Vagina (tissue), 2 donors: ENCODE results near the gene SEC24C. TPM values are rescaled to one million over a fixed set of nuclear protein-coding genes. Genes with fewer than 3 reads are reported as not detected.

Experiments used
- DNase-seq, 2 donors: peaks; one replicate each; pipeline ENCODE4 v3.0.0-alpha.2; 2017; ENCODE audit errors: extremely low spot score in 2 of 2
- H3K27ac ChIP-seq: fragments of 200-600 bp; sonication (generic); one replicate; pipeline ENCODE4 v1.5.1; 2019
- H3K27me3 ChIP-seq: fragments of 200-600 bp; sonication (generic); one replicate; pipeline ENCODE4 v1.5.1; 2019
- H3K36me3 ChIP-seq, 2 donors: fragments of 200-600 bp; sonication (generic); one replicate each; pipeline ENCODE4 v1.5.1; 2017 to 2019
- H3K4me1 ChIP-seq: fragments of 200-600 bp; sonication (generic); one replicate; pipeline ENCODE4 v1.5.1; 2019
- H3K4me3 ChIP-seq, 2 donors: fragments of 200-600 bp; sonication (generic); 1 replicate in 1 of 2; 2 replicates in 1 of 2; pipeline ENCODE4 v1.5.1; 2016 to 2019
- H3K9me3 ChIP-seq: fragments of 200-600 bp; sonication (generic); one replicate; pipeline ENCODE4 v1.5.1; 2019
- CTCF ChIP-seq, 3 experiments: fragments of 450-650 bp in 2 of 3; fragments of 200-600 bp in 1 of 3; sonication (generic) in 1 of 3; IDR thresholded peaks; one replicate each; pipeline ENCODE4 v1.5.1; 2017 to 2019; ENCODE audit warnings: antibody characterized with exemption in 3 of 3, mild to moderate bottlenecking in 2 of 3, moderate library complexity in 2 of 3
- POLR2A ChIP-seq, 2 donors: fragments of 450-650 bp; IDR thresholded peaks; one replicate each; pipeline ENCODE4 v1.6.1; 2017; ENCODE audit warnings: antibody characterized with exemption in 2 of 2, mild to moderate bottlenecking in 2 of 2, moderate library complexity in 2 of 2
- POLR2AphosphoS5 ChIP-seq, 2 donors: sonication (generic); formaldehyde crosslinking; IDR thresholded peaks; one replicate each; pipeline ENCODE4 v1.9.0; 2017; ENCODE audit warnings: antibody characterized with exemption in 2 of 2, mild to moderate bottlenecking in 2 of 2, low read depth in 1 of 2; ENCODE audit not compliant: insufficient read depth in 1 of 2
- intact Hi-C: fragments of 100-400 bp; cut with DNase I; formaldehyde crosslinking; loops from one replicate; pipeline ENCODE4 v1.15.1; 2023
- total RNA-seq: library from RNA; depleted of rRNA; stranded (reverse); fragments of >200 nt; gene quantifications from one replicate; pipeline ENCODE4 v1.2.3, GENCODE V29; 2016

SEC24C gene
- total RNA-seq, 1 donor from 2014 or later = 47.9 TPM

- no peaks in the 10 kb centered on the region for H3K27me3 ChIP-seq
- TF ChIP-seq CTCF (IDR thresholded peaks at IDR 0.05) (no peak), POLR2A (IDR thresholded peaks at IDR 0.05) (no peak), POLR2AphosphoS5 (IDR thresholded peaks at IDR 0.05; ENCODE audit: insufficient read depth in 1 of 2, low read depth in 1 of 2) (no peak)
- peak overlapping the region; percentile 95 for H3K27ac ChIP-seq
- H3K4me1 ChIP-seq = peaks cover 40% of the 10 kb centered on the region
- H3K36me3 ChIP-seq = peaks cover 0 to 41% of the 10 kb centered on the region in 2 donors
- DNase-seq = no peak
- no peaks in the 10 kb centered on the region for H3K9me3 ChIP-seq
- intact Hi-C loops = no loop called here
- H3K4me3 ChIP-seq = peak overlapping the region; percentile 78 to 79
Observed at GRCh38 chr10:73773152-73773879, 29.1 kb downstream of the SEC24C start.

GRCh38 chr10:73774637-73775036 lies 30.5 kb downstream of the SEC24C start:
- no peak for TF ChIP-seq POLR2A (IDR thresholded peaks at IDR 0.05)
- peak overlapping the region; percentile 6 to 79 for H3K4me3 ChIP-seq

GRCh38 chr10:73779018-73779417 lies 34.8 kb downstream of the SEC24C start:
- TF ChIP-seq POLR2A (IDR thresholded peaks at IDR 0.05) = no peak
- TF ChIP-seq CTCF (IDR thresholded peaks at IDR 0.05) = no peak
- TF ChIP-seq POLR2AphosphoS5 (IDR thresholded peaks at IDR 0.05; ENCODE audit: insufficient read depth in 1 of 2, low read depth in 1 of 2) = no peak
- DNase-seq = no peak
- Histone ChIP-seq H3K4me1 (peaks cover 55% of the 10 kb centered on the region), H3K27ac (no peak overlapping the region), H3K27me3 (no peaks in the 10 kb centered on the region), H3K9me3 (no peaks in the 10 kb centered on the region), H3K4me3 (no peak overlapping the region), H3K36me3 (peaks cover 0 to 11% of the 10 kb centered on the region in 2 donors)
- intact Hi-C loops = no loop called here

More at GRCh38 chr10:73774637-73775036, 30.5 kb downstream of the SEC24C start:
- Histone ChIP-seq H3K27me3 (no peaks in the 10 kb centered on the region), H3K36me3 (peaks cover 0 to 28% of the 10 kb centered on the region in 2 donors), H3K9me3 (no peaks in the 10 kb centered on the region), H3K27ac (no peak overlapping the region), H3K4me1 (peaks cover 40% of the 10 kb centered on the region)
- intact Hi-C loops = no loop called here
- DNase-seq = no peak

- H3K27ac ChIP-seq = no peak overlapping the region
- H3K36me3 ChIP-seq = peaks cover 0 to 11% of the 10 kb centered on the region in 2 donors
- no peaks in the 10 kb centered on the region for H3K27me3 ChIP-seq
- H3K4me3 ChIP-seq = no peak overlapping the region
- no peak for TF ChIP-seq CTCF (IDR thresholded peaks at IDR 0.05)
- TF ChIP-seq POLR2A (IDR thresholded peaks at IDR 0.05) = no peak
- no peak for TF ChIP-seq POLR2AphosphoS5 (IDR thresholded peaks at IDR 0.05; ENCODE audit: insufficient read depth in 1 of 2, low read depth in 1 of 2)
- peaks cover 48% of the 10 kb centered on the region for H3K4me1 ChIP-seq
- no peaks in the 10 kb centered on the region for H3K9me3 ChIP-seq
- DNase-seq = no peak
- intact Hi-C loops = no loop called here
Observed at GRCh38 chr10:73779539-73780197, 35.5 kb downstream of the SEC24C start.

- Histone ChIP-seq H3K9me3 (no peaks in the 10 kb centered on the region), H3K4me3 (no peak overlapping the region), H3K4me1 (peaks cover 42% of the 10 kb centered on the region), H3K36me3 (peaks cover 0 to 7% of the 10 kb centered on the region in 2 donors), H3K27ac (no peak overlapping the region), H3K27me3 (no peaks in the 10 kb centered on the region)
- no peak for DNase-seq
- no peak for TF ChIP-seq CTCF (IDR thresholded peaks at IDR 0.05)
- TF ChIP-seq POLR2A (IDR thresholded peaks at IDR 0.05) = no peak
- no peak for TF ChIP-seq POLR2AphosphoS5 (IDR thresholded peaks at IDR 0.05; ENCODE audit: insufficient read depth in 1 of 2, low read depth in 1 of 2)
- intact Hi-C loops = no loop called here
Observed at GRCh38 chr10:73780301-73780700, 36.1 kb downstream of the SEC24C start.
